HTR-8/SVneo (cell line): ENCODE data around the gene CACNG8.
A peak's percentile ranks its signal among the peaks of the same experiment; 100 is the strongest.

Experiments used
- DNase-seq: peaks from one replicate; pipeline ENCODE4 v3.0.0; 2011; ENCODE audit warnings: low spot score, mixed read lengths; ENCODE audit not compliant: insufficient read length
- FAIRE-seq: peaks from 2 replicates; lab custom pipeline; 2011; peaks lifted over from hg19 to GRCh38; lab: Jason Lieb, UNC

Gene CACNG8

DNA sequence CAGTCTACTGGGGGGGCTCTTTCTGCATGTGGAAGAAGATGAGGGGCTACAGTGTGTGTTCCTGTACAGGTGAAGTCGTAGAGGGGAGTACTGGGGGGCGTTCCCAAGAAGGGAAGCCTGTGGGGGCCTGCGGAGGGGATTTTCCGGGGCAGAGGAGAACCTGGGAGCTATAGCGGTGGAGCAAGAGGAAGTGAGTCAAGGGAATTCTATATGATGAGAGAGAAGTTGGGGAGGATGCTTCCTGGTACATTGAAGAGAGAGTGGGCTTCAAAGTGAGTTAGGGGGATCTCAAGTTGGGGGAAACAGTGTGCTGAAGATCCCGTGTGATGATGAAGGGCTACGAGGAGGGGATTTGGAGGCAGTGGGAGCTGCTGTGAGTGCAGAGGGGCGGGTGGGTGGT, 1.9 kb upstream of the CACNG8 start:
- DNase-seq, result no peak
- no peak for FAIRE-seq

DNA sequence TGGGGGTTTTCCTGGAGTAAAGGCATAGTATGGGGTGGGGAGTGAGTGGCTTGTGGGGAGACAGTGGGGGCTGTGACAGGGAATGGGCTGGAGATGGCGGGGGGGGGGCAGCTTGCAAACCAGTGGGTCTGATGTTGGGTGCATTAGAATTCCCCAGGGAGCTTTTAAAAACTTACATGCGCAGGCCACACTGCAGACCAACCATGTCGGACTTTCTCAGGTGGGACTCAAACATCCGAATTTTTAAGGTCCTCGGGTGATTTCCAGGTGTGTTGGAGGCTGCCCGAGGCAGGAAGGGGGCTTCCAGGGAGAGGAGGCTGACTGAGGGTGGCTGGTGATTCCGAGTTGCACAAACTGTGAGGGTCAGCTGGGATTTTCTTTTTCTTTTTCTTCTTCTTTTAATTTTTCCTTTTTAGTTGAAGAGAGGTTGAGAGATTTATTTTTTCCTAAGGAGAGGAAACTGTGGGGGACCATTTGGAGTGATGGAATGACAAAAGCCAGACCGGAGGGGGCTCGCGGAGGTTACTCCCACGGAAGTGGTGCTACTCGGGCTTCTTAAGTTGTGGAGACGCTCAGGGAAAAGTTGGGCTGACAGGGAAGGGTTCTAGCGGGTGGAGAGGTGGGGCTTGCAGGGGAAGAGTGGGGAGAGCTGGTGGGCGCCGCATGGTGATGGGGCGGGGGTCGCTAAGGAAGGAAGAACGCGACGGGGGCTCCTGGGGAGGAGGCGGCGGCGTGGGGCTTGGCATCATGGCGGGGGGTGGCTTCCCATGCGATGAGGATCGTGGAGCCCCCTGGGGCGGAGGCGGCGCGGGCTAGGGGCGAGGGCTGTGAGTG, 997 bp upstream of the CACNG8 start:
- DNase-seq (peak; percentile 85), FAIRE-seq (no peak)

DNA sequence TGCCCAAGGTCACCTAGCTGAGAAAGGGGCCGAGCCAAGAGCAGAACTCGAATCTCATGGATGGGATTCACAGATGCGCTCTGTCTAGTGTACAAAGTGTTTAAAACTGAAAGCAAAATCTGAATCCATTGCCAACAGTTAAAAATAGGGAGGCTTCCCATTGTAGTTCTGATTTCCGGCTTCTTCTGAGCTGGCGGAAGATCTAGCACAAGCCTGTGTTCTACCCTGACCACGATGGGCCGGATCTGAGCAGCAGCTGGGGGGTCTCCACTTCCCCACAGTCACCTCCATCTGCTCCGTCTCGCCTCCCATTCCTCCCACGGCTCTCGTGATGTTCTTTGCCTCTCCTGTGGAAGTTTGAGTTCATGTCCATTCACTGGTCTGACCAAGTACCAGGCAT, 2.4 kb downstream of the CACNG8 start:
- FAIRE-seq, result no peak

DNA sequence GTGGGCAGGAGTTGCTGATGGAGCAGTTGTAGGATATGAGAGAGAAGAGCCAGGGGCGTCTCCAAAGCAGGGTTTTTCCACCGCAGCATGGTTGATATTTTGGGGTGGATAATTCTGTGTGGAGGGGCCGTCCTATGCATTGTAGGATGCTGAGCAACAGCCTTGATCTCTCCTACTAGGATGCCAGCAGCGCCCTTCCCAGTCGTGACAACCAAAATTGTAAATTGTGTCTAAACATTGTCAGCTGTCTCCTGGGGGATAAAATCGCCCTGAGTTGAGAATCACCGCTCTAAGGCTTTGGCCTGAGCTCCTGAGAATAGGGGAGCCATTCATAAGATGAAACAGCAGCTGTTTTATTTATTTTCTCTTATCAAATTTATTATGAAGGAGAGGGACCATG, 4.2 kb downstream of the CACNG8 start:
- no peak for FAIRE-seq
- DNase-seq, result no peak

More for the DNA sequence above, 2.4 kb downstream of the CACNG8 start:
- no peak for DNase-seq

DNA sequence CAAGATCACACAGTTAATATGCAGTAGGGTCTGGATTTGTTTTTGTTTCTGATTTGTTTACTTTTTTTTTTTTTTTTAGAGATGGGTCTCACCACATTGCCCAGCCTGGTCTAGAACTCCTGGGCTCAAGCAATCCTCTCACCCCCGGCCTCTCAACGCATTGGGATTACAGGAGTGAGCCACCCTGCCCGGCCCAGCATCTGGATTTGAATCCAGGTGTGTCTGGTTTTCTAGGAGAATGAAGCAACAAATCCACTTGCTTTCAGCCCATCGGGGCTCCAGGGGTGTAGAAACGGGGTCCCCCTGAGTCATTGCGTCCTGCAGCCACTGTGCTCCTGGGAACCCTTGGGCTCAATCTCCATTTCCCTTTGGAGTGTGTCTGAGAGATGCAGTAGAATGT, 6.6 kb downstream of the CACNG8 start:
- DNase-seq (no peak), FAIRE-seq (no peak)

DNA sequence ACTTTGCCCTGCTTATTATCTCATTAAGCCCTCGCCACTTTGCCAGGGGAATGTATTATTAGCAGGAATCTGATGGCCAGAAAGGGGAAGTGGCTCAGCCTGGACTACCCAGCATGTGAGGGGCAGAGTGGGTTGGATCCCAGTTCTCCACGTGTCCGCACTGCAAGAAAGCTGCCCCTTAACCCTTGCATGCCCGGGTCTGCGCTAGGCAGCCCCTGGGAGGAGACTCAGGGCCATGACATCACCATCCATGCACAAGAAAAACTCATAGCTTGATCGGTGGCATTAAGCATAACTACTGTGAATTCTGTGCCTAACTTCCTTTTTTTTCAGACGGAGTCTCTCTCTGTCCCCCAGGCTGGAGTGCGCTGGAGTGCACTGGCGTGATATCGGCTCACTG, 8.9 kb downstream of the CACNG8 start:
- DNase-seq (no peak), FAIRE-seq (no peak)

DNA sequence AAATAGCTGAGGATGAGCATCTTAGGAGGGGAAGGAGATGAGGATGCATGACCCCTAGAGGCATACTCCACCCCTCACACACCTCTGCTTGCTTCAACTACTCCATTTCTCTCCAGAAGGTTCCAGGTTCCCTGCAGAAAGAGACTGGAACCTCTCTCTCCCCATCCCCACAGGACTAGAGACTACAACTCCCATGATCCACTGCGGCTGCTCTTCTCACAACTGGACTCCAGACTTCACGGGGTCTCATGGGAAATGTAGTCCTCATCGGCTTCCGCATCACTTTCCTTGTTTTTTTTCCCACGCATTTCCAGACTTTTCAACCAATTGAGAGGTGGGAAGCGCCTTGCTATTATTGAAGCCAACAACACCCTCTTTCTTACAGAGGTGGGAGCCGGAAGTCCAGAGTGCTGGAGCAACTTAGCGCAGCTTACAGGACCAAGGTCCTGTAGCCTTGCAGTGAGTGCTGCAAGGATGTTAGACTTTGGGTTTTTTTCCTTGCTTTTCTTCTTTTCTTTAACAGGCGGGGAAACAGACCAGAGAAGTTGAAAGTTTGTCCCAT, 14.8 kb downstream of the CACNG8 start:
- DNase-seq, result peak; percentile 77

DNA sequence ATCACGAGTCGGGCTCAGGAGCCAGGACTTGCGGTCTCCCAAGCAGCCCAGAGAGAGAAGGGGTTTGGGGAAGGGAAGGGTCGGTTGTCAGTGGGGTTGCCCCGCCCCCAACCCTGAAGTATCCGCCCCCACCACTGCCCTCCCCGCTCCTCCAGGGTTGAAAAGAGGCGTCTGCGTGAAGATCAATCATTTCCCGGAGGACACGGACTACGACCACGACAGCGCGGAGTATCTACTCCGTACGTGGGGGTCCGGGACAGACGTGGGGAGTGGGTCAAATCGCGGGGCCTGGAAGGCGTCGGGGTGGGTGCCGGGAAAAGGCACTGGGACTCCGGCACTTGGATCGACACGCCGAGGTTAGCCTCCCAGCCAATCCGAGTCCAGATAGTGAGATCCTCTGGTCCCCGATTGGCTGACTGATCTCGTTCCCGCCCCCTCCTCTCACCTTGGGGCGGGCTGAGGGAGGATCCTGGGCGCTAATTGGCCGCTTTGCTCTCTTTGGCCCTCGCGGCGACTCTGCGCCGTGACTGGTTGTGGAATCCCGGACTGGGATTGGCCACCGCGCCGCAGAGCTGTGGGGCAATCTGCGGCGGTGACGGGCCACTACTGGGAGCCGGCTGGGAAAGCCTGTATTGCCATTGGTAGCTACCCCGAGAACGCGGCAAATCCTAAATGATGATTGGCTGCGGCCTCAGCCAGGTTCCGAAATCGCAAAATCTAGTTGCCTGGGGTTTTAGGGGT, 15.4 kb downstream of the CACNG8 start:
- peak; percentile 98 for FAIRE-seq
- peak; percentile 97 for DNase-seq

More for the DNA sequence above, 14.8 kb downstream of the CACNG8 start:
- peak; percentile 71 for FAIRE-seq

DNA sequence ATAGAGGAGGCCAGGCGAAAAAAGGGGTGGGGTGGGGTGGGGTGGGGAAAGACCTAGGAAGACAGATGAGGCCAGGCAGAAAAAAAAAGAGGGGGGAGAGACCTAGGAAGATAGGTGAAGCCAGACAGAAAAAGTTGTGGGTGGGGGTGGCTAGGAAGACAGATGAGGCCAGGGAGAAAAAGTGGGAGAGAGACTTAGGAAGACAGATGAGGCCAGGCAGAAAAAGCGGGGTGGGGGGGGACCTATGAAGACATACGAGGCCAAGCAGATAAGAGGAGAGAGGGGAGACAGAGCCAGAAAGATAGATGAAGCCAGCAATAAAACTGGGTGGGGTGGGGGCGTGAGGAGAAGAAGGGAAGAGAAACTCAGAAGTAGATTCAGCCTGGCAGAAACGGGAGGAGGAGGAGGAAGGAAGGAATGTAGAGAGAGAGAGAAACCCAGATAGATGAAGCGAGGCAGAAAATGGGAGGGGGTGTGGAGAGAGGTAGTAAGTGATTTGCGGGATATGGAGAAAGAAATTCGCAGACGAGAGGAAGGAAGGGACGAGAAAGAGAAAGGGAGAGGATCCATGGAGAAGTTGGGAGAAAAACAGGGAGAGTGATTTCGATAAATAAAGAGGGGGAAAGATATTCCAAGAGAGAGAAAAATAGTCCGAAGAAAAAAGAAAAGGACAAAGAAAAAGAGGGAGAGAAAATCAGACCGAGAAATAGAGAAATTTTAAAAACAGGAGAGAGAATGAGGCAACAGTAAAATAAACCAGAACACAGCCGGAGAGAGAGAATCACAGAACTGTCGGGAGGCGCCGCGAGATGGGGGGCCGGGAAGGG, 16.5 kb downstream of the CACNG8 start:
- DNase-seq (no peak), FAIRE-seq (no peak)

DNA sequence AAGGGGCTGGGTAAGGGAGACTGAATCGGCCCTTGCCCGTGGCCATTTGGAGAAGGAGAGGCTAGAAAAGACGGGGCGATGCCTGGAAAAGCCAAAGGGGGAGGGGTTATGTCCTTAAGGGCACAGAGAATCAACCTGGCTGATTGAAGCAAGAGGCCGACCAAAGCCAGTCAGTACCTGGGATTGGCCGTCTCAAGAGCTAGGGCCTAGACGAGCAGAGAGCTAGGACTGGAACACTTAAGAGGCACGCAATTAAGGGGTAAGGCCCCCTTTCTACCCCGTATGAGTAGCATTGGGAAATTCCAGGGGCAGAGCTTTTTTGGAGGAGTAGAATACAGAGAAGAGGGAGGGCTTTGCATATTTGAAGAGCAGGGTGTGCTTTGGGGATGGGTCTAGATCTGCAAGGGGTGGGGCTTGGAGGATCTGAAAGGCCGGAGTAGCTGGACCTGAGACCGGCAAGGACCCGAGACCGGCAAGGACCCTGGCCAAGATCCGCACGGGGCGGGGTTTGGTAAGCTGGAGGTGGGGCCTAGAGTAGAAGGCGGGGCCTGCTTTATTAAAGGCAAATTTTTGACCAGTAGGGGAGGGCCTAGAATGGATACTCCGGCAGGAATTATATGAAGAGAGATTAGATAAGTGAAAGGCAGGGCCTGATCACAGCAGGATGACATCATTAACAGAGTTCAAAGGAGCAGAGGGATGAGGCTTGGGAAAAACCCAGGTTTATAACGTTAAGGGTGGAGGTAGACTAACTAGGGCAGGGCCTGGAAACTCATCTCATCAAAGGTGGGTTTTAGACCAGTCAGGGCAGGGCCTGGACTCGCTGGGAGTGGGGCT, 18.0 kb downstream of the CACNG8 start:
- DNase-seq (peak; percentile 69), FAIRE-seq (peak; percentile 89)

DNA sequence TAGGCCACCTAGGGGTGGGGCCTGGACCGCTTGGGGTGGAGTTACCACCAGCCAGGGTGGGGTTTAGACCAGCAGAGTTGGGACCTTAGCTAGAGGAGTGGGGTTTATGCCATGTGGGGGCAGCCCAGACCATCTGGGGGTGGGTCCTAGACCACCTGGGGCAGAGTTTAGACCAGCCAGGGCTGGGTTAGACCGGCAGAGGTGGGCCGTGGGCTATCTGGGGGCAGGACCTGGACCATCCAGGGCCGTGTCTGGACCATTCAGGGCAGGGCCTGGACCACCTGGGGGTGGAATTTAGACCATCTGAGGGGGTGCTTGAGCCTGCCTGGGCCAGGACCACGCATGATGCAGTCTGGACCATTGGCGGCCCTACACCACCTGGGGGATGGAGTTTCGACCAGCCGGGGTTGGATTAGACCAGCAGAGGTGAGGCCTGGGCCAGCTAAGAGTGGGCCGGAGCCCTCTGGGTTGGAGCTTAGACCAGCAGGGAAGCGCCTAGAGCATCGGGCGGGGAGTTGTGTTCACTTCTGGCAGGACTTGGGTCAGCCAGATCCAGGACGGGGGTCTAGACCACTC, 18.7 kb downstream of the CACNG8 start:
- DNase-seq (no peak), FAIRE-seq (no peak)

DNA sequence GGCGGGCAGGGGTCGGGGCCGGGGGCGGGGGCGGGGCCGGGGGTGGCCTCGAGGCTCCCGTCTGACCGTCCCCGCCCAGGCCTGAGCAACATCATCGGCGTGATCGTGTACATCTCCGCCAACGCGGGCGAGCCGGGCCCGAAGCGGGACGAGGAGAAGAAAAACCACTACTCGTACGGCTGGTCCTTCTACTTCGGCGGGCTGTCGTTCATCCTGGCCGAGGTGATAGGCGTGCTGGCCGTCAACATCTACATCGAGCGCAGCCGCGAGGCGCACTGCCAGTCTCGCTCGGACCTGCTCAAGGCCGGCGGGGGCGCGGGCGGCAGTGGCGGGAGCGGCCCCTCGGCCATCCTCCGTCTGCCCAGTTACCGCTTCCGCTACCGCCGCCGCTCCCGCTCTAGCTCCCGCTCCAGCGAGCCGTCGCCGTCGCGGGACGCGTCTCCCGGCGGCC, 19.3 kb downstream of the CACNG8 start:
- DNase-seq (no peak), FAIRE-seq (peak; percentile 13)

DNA sequence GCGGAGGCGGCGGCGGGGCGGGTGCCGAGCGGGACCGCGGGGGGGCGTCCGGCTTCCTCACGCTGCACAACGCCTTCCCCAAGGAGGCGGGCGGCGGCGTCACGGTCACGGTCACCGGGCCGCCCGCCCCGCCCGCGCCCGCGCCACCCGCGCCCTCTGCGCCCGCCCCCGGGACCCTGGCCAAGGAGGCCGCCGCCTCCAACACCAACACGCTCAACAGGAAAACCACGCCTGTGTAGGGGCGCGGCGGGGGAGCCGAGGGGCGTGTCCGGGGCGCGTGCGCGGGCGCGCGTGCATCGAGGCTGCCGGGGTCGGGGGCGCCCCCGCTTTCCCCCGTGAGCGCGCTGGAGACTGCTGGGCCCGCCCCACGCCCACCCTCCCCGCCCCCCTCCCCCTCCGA, 19.9 kb downstream of the CACNG8 start:
- DNase-seq (no peak), FAIRE-seq (peak; percentile 33)

DNA sequence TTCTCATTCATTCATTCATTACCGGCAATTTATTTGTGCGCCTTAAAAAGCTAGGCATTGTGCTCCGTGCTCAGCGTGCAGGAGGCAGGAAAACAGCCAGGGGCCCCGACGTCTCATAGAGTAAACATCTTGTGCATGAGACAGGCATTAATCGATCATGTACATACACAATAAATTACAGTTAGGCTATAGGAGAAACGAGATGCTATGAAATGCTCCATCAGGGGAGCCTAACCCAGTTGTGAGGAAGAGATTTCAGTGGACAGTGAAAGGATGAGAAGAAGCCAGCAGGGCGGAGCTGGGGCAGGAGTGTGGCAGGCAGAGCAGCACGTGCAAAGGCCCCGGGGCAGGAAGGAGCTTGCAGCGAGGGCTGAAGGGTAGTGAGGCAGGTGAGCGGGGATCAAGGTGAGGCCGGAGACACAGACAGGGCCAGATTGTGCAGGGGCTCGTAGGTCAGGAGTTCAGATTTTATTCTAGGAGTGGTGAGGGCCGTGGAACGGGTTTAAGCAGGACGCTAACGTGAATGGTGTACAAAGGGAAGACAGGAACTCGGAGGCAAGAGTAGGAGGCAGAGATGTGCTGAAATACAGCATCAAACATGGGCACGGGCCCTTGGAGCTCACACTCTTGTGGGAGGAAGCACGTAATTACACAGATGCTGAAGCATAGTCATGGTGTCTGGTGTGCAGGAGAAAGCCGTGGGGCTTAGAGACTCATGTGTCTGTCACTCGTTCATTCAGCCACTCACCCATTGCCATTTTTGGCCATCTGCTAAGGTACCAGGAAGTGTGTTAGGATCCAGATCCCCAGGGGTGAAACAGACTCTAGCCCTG, 20.9 kb downstream of the CACNG8 start:
- peak; percentile 16 for FAIRE-seq
- no peak for DNase-seq

DNA sequence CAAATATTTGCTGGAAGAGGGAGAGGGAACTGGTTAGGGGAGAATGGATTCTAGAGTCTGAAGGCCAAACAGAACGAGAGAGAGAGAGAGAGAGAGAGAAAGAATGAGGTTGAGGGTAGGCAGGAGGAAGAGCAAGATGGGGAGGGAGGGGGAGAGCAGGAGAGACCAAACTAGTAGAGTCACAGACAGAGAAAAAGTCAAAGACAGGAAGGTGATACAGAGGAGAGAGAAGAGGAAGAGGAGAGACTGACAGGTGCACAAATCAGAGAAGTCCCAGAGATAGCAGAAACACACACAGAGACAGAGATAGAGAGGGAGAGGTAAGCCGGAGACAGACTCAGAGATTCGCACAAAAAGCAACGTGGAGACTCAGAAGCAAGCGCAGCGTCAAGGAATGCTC, 23.1 kb downstream of the CACNG8 start:
- DNase-seq, result no peak

DNA sequence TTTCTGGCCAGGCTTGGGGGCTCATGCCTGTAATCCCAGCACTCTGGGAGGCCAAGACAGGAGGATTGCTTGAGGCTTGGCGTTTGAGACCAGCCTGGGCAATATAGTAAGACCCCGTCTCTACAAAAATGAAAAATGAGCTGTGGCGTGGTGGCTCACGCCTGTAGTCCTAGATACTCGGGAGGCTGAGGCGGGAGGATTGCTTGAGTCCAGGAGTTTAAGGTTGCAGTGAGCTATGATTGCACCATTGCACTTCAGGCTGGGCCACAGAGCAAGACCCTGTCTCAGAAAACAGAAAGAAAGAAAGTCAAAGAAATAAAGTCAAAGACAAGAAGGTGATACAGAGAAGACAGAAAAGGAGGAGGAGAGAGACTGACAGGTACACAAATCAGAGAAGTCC, 26.2 kb downstream of the CACNG8 start:
- FAIRE-seq (no peak), DNase-seq (no peak)

More for the DNA sequence above, 23.1 kb downstream of the CACNG8 start:
- FAIRE-seq, result no peak

DNA sequence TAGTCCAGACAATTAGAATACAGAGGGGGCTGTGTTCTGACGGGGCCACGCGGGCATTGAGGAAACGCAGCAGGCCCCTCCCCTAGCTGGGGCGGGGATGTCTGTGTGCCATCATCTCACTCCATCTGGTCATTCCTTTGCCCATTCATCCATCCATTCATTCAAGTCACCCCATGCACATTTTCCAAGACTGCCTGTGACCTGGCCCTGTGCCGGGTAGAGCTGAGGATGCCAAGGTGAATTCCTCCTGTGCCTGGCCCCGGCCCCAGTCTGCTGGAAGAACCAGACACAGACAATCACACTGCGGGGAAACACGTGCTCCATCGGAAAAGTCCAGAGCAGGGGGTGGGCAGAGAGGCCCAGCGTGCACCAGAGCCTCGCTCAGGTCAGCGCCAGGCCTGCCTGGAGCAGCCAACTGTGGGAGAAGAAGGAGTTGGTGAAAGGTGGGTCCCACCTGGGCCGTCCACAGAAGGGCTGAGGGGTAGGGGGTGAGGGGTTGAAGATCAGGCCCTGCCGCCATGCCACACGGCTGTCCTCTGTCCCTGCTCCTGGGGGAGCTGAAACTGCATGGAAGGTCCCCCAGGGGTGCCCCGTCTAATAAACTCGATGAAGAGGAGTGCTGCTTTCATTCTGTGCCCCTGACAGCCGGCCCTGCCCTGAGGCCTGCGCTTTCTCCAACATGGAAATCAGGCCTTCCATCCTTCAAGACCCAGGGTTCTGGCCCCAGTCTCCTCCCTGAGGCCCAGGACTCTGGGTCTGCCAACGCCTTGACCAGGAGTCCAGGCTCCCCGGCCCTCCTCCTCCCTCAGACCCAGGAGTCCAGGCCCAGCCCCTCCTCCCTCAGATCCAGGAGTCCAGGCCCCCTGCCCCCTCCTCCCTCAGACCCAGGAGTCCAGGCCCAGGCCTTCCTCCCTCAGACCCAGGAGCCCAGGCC, 27.1 kb downstream of the CACNG8 start:
- DNase-seq (no peak), FAIRE-seq (no peak)
